Activated B cell treated with CpG ODN at 0.5 μM for 24 hours (primary cell): ENCODE measurements around the gene LAMC1. TPM values are rescaled to one million over a fixed set of nuclear protein-coding genes. Genes with fewer than 3 reads are reported as not detected.

Experiments
- ATAC-seq: fragments of 200-7000 bp; cut with Tn5 transposase; one replicate; pipeline ENCODE4 v1.10.0; 2021; ENCODE audit warnings: low read depth, mild to moderate bottlenecking, moderate library complexity
- CTCF ChIA-PET: fragments of 350-600 bp; sonication (Branson Sonifier 250); formaldehyde crosslinking; loops from one replicate; lab custom pipeline; 2021; ENCODE audit warnings: antibody characterized with exemption; lab: Charles Lee
- POLR2A ChIA-PET: fragments of 350-600 bp; sonication (Branson Sonifier 250); formaldehyde crosslinking; loops from one replicate; lab custom pipeline; 2021; ENCODE audit warnings: antibody characterized with exemption; lab: Charles Lee
- DNase-seq: peaks from one replicate; pipeline ENCODE4 v3.0.0; 2022
- H3K27ac Mint-ChIP-seq: one replicate; pipeline ENCODE4 v1.8.0; 2020; ENCODE audit warnings: mixed read lengths
- H3K27me3 Mint-ChIP-seq: one replicate; pipeline ENCODE4 v1.8.0; 2021; ENCODE audit warnings: mixed read lengths
- H3K36me3 Mint-ChIP-seq: one replicate; pipeline ENCODE4 v1.8.0; 2021; ENCODE audit warnings: low read depth, mixed read lengths
- H3K4me1 Mint-ChIP-seq: one replicate; pipeline ENCODE4 v1.8.0; 2021; ENCODE audit warnings: mixed read lengths
- H3K4me3 Mint-ChIP-seq: one replicate; pipeline ENCODE4 v1.8.0; 2020; ENCODE audit warnings: mild to moderate bottlenecking, mixed read lengths
- H3K9me3 Mint-ChIP-seq: one replicate; pipeline ENCODE4 v1.8.0; 2020; ENCODE audit warnings: mixed read lengths
- intact Hi-C: fragments of 100-400 bp; cut with micrococcal nuclease; formaldehyde crosslinking; loops from one replicate; pipeline ENCODE4 v1.15.1; 2024
- total RNA-seq: library from RNA; stranded (reverse); gene quantifications from 2 replicates; pipeline ENCODE4 v1.2.3, GENCODE V29; 2022
- TF ChIP-seq, protein P1 (sequence below): fragments of 200-600 bp; IDR thresholded peaks from one replicate; pipeline ENCODE4 v1.8.0; 2022; ENCODE audit warnings: antibody characterized with exemption, mild to moderate bottlenecking

The LAMC1 gene
- total RNA-seq, 1 donor from 2014 or later = 31.8 TPM

DNA sequence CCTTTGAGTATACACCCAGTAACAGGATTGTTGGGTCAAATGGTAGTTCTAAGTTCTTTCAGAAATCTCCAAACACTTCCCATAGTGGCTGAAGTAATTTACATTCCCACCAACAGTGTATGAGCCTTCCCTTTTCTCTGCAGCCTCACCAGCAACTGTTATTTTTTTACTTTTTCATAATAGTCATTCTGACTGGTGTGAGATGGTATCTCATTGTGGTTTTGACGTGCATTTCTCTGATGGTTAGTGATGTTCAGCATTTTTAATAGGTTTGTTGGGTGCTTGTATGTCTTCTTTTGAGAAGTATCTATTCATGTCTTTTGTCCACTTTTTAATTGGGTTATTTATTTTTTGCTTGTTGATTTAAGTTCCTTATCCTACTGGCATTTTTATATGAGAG is 26.4 kb upstream of the LAMC1 start:
- TF ChIP-seq, protein P1, sequence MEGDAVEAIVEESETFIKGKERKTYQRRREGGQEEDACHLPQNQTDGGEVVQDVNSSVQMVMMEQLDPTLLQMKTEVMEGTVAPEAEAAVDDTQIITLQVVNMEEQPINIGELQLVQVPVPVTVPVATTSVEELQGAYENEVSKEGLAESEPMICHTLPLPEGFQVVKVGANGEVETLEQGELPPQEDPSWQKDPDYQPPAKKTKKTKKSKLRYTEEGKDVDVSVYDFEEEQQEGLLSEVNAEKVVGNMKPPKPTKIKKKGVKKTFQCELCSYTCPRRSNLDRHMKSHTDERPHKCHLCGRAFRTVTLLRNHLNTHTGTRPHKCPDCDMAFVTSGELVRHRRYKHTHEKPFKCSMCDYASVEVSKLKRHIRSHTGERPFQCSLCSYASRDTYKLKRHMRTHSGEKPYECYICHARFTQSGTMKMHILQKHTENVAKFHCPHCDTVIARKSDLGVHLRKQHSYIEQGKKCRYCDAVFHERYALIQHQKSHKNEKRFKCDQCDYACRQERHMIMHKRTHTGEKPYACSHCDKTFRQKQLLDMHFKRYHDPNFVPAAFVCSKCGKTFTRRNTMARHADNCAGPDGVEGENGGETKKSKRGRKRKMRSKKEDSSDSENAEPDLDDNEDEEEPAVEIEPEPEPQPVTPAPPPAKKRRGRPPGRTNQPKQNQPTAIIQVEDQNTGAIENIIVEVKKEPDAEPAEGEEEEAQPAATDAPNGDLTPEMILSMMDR = no peak
- no peak for ATAC-seq
- intact Hi-C loops = no loop called here
- Mint-ChIP-seq H3K4me1 (no peaks in the 10 kb centered on the region), H3K27me3 (peaks cover 12% of the 10 kb centered on the region), H3K27ac (no peak overlapping the region), H3K36me3 (no peaks in the 10 kb centered on the region), H3K4me3 (no peak overlapping the region), H3K9me3 (peaks cover 2% of the 10 kb centered on the region)
- POLR2A ChIA-PET = no interaction called here
- DNase-seq = no peak
- CTCF ChIA-PET = no interaction called here

DNA sequence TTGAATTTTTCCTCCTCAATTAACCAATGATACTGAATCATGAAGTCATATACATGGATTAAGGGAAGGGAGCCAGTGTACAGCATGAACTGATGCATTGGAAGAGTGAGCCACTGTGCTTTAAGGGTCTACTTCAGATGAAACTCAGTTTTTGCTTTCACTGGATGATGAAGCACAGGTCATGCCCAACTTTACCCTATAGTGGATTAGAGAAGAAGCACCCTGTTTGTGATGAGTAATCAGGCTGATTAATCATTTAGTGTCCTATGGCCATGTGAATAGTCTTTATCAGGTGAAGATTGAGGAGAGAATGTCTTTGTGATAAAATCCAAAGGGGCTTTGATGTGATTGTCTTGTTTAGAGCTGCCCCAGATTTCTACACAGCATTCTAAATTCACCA is 24.7 kb upstream of the LAMC1 start:
- H3K27me3 Mint-ChIP-seq = peaks cover 7% of the 10 kb centered on the region
- H3K27ac Mint-ChIP-seq = no peak overlapping the region
- ChIA-PET CTCF (no interaction called here), POLR2A (no interaction called here)
- intact Hi-C loops = no loop called here
- TF ChIP-seq, protein P1 = no peak
- no peak for DNase-seq
- peaks cover 2% of the 10 kb centered on the region for H3K9me3 Mint-ChIP-seq
- ATAC-seq = no peak
- no peak overlapping the region for H3K4me3 Mint-ChIP-seq
- no peaks in the 10 kb centered on the region for H3K36me3 Mint-ChIP-seq
- H3K4me1 Mint-ChIP-seq = no peaks in the 10 kb centered on the region

DNA sequence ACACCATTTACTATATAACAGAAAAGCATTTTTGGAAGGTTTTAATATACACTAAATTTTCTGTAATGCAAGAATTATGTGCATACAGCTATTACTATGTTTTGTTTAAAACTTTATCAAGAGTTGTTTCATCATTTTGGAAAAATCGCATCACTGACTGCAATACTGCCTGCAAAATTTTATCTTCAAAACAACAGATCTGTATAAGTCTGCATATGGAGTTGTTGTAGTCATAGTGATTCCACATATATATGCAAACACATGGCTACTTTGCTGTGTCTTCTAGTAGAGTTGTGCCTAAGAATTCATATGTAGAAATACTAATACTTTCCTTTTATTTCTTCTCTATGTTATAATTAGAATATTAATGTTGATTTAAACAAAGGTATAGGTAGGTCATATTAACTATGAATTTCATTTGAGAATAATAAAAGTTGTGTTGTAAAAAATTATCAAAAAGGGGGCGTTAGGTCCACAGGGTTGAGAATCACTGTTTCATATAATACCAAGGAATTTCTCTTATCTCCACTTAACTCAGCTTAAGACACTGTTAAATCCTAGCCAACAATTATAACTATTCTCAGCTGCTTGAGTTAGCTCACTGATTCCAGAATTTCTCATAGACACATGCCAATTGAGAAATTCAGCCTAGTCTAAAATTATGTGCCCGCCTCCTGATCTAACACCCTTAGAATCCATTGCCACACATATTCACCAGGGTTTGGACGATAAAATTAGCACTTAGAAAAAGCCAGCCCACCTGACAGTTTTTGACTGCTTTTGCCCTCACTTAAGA is 22.9 kb upstream of the LAMC1 start:
- H3K4me1 Mint-ChIP-seq = no peaks in the 10 kb centered on the region
- ATAC-seq (no peak), DNase-seq (no peak)
- peaks cover 13% of the 10 kb centered on the region for H3K27me3 Mint-ChIP-seq
- ChIA-PET CTCF (no interaction called here), POLR2A (no interaction called here)
- H3K36me3 Mint-ChIP-seq = no peaks in the 10 kb centered on the region
- intact Hi-C loops = no loop called here
- TF ChIP-seq, protein P1 = no peak
- H3K9me3 Mint-ChIP-seq = peaks cover 2% of the 10 kb centered on the region
- no peak overlapping the region for H3K4me3 Mint-ChIP-seq
- H3K27ac Mint-ChIP-seq = no peak overlapping the region

DNA sequence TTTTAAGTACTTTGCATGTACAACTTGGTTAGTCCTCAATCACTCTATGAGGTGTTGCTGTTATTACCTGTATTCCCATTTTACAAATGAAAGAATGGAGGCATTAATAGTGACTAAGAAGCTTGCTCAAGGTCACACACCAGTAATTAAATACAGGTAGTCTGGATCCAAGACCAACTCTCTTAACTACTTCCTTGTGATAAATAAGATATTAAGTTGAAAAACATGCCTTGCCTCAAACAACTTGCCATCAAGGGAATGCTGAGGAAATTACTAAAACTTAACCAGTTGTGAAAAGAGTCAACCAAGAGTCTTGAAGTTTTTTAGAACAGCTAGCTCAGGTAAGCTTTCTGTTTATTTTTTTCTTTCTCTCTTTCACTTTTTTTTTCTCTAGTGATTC is 21.0 kb upstream of the LAMC1 start:
- Mint-ChIP-seq H3K4me1 (no peaks in the 10 kb centered on the region), H3K4me3 (no peak overlapping the region), H3K27ac (no peak overlapping the region), H3K9me3 (no peaks in the 10 kb centered on the region), H3K27me3 (peaks cover 13% of the 10 kb centered on the region), H3K36me3 (no peaks in the 10 kb centered on the region)
- TF ChIP-seq, protein P1 = no peak
- no peak for ATAC-seq
- DNase-seq = no peak
- ChIA-PET POLR2A (no interaction called here), CTCF (no interaction called here)
- intact Hi-C loops = no loop called here

DNA sequence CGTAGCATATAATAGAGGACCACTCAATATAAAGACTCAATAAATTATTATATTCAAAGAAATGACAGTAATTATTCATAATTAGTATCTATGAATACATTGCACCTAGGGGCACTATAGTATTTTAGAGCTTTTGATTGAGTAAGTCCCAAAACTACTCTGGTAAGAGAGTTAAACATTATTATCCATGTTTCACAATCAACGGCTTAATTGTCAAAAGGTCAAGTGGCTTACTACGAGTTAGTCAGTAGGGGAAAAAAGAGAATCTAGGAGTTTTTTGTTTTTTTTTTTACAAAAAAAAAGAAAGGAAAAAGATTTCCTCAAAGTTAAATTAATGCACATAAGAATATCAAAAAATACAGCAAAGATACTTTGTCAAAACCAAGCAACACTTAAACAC is 20.4 kb upstream of the LAMC1 start:
- ATAC-seq = no peak
- POLR2A ChIA-PET = no interaction called here

More for the DNA sequence above, 20.4 kb upstream of the LAMC1 start:
- H3K4me3 Mint-ChIP-seq = no peak overlapping the region
- no peaks in the 10 kb centered on the region for H3K36me3 Mint-ChIP-seq
- no peaks in the 10 kb centered on the region for H3K4me1 Mint-ChIP-seq
- CTCF ChIA-PET = no interaction called here
- no peak for DNase-seq
- no peak overlapping the region for H3K27ac Mint-ChIP-seq
- peaks cover 15% of the 10 kb centered on the region for H3K27me3 Mint-ChIP-seq
- no peaks in the 10 kb centered on the region for H3K9me3 Mint-ChIP-seq
- TF ChIP-seq, protein P1 = no peak
- intact Hi-C loops = no loop called here
